HepG2 (cell line): Measurements from ENCODE around the gene CKAP5. TPM values are rescaled to one million over a fixed set of nuclear protein-coding genes. Genes with fewer than 3 reads are reported as not detected.

Experiments used
- ARNTL ChIP-seq: sonication (generic); formaldehyde crosslinking; IDR thresholded peaks from 2 replicates; pipeline ENCODE4 v1.4.0; 2020; ENCODE audit warnings: mild to moderate bottlenecking, missing genetic modification reagents
- CBX1 ChIP-seq: IDR thresholded peaks from one replicate; pipeline ENCODE4 v1.6.1; 2016; ENCODE audit warnings: antibody characterized with exemption, low read depth
- DNMT3B ChIP-seq: conservative IDR thresholded peaks from 2 replicates; pipeline ENCODE4 v1.6.1; 2016; ENCODE audit warnings: missing biosample characterization, control low read depth
- ERF ChIP-seq: IDR thresholded peaks from 2 replicates; pipeline ENCODE4 v1.6.1; 2018; ENCODE audit warnings: missing biosample characterization, missing genetic modification reagents
- GABPB1 ChIP-seq: IDR thresholded peaks from 2 replicates; pipeline ENCODE4 v1.6.1; 2016; ENCODE audit warnings: mild to moderate bottlenecking, missing genetic modification reagents, moderate library complexity, missing compliant biosample characterization
- MAZ ChIP-seq, 2 experiments: sonication (generic) in 1 of 2; formaldehyde crosslinking in 1 of 2; IDR thresholded peaks; 2 replicates each; pipeline versions ENCODE4 v1.5.0 to v1.6.1; 2012 to 2020; ENCODE audit warnings: low read depth in 2 of 2, mild to moderate bottlenecking in 2 of 2, borderline replicate concordance in 1 of 2, improper control_type of control experiment in 1 of 2, low read length in 1 of 2, missing genetic modification reagents in 1 of 2, moderate library complexity in 1 of 2
- MTF2 ChIP-seq: sonication (generic); formaldehyde crosslinking; IDR thresholded peaks from 2 replicates; pipeline ENCODE4 v1.5.0; 2020; ENCODE audit warnings: missing genetic modification reagents, borderline replicate concordance
- NFRKB ChIP-seq: fragments of 450-650 bp; IDR thresholded peaks from 2 replicates; pipeline ENCODE4 v1.6.1; 2017
- RELA ChIP-seq: sonication (generic); formaldehyde crosslinking; IDR thresholded peaks from 2 replicates; pipeline ENCODE4 v1.4.0; 2020; ENCODE audit warnings: missing genetic modification reagents
- ZBTB7B ChIP-seq: sonication (generic); formaldehyde crosslinking; IDR thresholded peaks from 2 replicates; pipeline ENCODE4 v1.4.0; 2020; ENCODE audit warnings: missing genetic modification reagents
- ZFP36L1 ChIP-seq: sonication (generic); formaldehyde crosslinking; IDR thresholded peaks from 2 replicates; pipeline ENCODE4 v1.8.0; 2022; ENCODE audit warnings: mild to moderate bottlenecking, missing genetic modification reagents, moderate library complexity
- ZNF207 ChIP-seq: fragments of 450-650 bp; IDR thresholded peaks from 2 replicates; pipeline ENCODE4 v1.6.1; 2016; ENCODE audit warnings: antibody characterized with exemption, borderline replicate concordance
- ZNF234 ChIP-seq: sonication (generic); formaldehyde crosslinking; conservative IDR thresholded peaks from 2 replicates; pipeline ENCODE4 v1.5.1; 2020; ENCODE audit warnings: mild to moderate bottlenecking, missing genetic modification reagents
- ZNF326 ChIP-seq: sonication (generic); formaldehyde crosslinking; IDR thresholded peaks from 2 replicates; pipeline ENCODE4 v1.4.0; 2020; ENCODE audit warnings: missing genetic modification reagents, borderline replicate concordance
- ZNF547 ChIP-seq: sonication (generic); formaldehyde crosslinking; IDR thresholded peaks from 2 replicates; pipeline ENCODE4 v1.5.1; 2020; ENCODE audit warnings: mild to moderate bottlenecking, missing genetic modification reagents
- ZNF670 ChIP-seq: sonication (generic); formaldehyde crosslinking; IDR thresholded peaks from 2 replicates; pipeline ENCODE4 v1.8.0; 2022; ENCODE audit warnings: mild to moderate bottlenecking, missing genetic modification reagents, borderline replicate concordance
- polyA plus RNA-seq, 8 experiments: library from polyadenylated mRNA; depleted of rRNA in 3 of 8; stranded (reverse) in 7 of 8; unstranded in 1 of 8; fragments of >200 nt; fragmentation: Illumina TruSeq in 4 of 8; extraction: Trizol in 4 of 8; gene quantifications; 2 replicates each; pipeline versions ENCODE4 v1.2.1 to v1.2.3, GENCODE V29; 2011 to 2016; ENCODE audit warnings: low read depth in 4 of 8, missing spikeins in 1 of 8, mixed read lengths in 1 of 8; ENCODE audit not compliant: insufficient read depth in 1 of 8
- total RNA-seq, 5 experiments: library from RNA; depleted of rRNA; stranded (reverse); fragments of >200 nt; fragmentation: Illumina TruSeq; extraction: Trizol; gene quantifications; 2 replicates each; pipeline ENCODE4 v1.2.3, GENCODE V29; 2016; ENCODE audit warnings: low read depth in 1 of 5
- TF ChIP-seq, protein P1 (sequence below), 2 experiments: sonication (generic) in 1 of 2; formaldehyde crosslinking in 1 of 2; IDR thresholded peaks; 2 replicates each; pipeline versions ENCODE4 v1.5.1 to v1.6.1; 2011 to 2020; ENCODE audit warnings: borderline replicate concordance in 1 of 2, low read depth in 1 of 2, low read length in 1 of 2, mild to moderate bottlenecking in 1 of 2, missing genetic modification reagents in 1 of 2, moderate library complexity in 1 of 2
- TF ChIP-seq, protein P2 (sequence below): sonication (generic); formaldehyde crosslinking; IDR thresholded peaks from 2 replicates; pipeline ENCODE4 v1.5.1; 2020; ENCODE audit warnings: mild to moderate bottlenecking, missing genetic modification reagents, moderate library complexity
- TF ChIP-seq, protein P3 (sequence below): sonication (generic); formaldehyde crosslinking; IDR thresholded peaks from 2 replicates; pipeline ENCODE4 v1.5.0; 2020; ENCODE audit warnings: missing genetic modification reagents
- TF ChIP-seq, protein P4 (sequence below): sonication (generic); formaldehyde crosslinking; IDR thresholded peaks from 2 replicates; pipeline ENCODE4 v1.5.0; 2020; ENCODE audit warnings: missing genetic modification reagents

Gene CKAP5
- total and polyA plus RNA-seq, 2 of the 13 experiments (the other 11 are each of a cell fraction or from before 2014, with no cell fraction given) = 79.2 to 103 TPM

DNA sequence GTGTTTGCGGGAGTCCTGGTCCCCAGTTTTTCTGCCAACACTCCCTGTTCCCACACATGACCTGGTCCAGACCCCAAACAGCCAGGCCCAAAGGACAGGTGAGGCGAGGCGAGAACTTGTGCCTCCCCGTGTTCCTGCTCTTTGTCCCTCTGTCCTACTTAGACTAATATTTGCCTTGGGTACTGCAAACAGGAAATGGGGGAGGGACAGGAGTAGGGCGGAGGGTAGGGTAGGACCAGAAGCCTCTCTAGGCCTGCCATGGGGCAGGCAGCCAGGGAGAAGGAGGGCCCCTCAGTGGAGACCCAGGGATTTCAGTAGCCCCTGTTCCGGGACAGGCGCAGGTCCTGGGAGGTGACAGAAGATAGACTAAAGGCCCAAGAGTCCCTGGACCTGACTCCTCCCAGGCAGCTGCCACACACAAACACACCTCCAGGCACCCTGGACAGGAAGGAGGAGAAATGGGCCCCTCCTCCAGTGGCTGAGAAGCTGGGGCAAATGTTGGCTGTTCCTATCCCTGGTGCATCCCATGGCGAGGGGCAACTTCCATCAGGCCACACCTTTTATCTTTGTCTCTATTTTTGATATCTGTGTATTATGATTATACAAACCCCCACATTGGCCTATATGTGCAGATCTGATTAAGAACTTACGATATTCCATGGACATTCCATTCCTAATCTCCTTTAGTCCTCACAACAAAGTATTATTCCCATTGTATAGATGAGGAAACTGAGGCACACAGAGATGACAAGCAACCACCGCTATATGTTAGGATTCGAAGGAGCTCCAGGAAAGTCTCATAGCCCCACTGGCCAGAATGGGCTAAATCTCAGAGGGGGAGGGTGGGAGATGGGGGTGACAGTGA, 127.7 kb downstream of the CKAP5 start (continued):
- TF ChIP-seq, protein P1, sequence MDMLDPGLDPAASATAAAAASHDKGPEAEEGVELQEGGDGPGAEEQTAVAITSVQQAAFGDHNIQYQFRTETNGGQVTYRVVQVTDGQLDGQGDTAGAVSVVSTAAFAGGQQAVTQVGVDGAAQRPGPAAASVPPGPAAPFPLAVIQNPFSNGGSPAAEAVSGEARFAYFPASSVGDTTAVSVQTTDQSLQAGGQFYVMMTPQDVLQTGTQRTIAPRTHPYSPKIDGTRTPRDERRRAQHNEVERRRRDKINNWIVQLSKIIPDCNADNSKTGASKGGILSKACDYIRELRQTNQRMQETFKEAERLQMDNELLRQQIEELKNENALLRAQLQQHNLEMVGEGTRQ (IDR thresholded peaks at IDR 0.05; ENCODE audit: low read depth, low read length) = no peak
- TF ChIP-seq, protein P1 (CRISPR knock-in tag; IDR thresholded peaks at IDR 0.05; ENCODE audit: borderline replicate concordance) = peak; percentile 47; the same call in 1 of the 2 replicates
- TF ChIP-seq, protein P2, sequence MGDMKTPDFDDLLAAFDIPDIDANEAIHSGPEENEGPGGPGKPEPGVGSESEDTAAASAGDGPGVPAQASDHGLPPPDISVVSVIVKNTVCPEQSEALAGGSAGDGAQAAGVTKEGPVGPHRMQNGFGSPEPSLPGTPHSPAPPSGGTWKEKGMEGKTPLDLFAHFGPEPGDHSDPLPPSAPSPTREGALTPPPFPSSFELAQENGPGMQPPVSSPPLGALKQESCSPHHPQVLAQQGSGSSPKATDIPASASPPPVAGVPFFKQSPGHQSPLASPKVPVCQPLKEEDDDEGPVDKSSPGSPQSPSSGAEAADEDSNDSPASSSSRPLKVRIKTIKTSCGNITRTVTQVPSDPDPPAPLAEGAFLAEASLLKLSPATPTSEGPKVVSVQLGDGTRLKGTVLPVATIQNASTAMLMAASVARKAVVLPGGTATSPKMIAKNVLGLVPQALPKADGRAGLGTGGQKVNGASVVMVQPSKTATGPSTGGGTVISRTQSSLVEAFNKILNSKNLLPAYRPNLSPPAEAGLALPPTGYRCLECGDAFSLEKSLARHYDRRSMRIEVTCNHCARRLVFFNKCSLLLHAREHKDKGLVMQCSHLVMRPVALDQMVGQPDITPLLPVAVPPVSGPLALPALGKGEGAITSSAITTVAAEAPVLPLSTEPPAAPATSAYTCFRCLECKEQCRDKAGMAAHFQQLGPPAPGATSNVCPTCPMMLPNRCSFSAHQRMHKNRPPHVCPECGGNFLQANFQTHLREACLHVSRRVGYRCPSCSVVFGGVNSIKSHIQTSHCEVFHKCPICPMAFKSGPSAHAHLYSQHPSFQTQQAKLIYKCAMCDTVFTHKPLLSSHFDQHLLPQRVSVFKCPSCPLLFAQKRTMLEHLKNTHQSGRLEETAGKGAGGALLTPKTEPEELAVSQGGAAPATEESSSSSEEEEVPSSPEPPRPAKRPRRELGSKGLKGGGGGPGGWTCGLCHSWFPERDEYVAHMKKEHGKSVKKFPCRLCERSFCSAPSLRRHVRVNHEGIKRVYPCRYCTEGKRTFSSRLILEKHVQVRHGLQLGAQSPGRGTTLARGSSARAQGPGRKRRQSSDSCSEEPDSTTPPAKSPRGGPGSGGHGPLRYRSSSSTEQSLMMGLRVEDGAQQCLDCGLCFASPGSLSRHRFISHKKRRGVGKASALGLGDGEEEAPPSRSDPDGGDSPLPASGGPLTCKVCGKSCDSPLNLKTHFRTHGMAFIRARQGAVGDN (CRISPR knock-in tag) = peak; percentile 86
- TF ChIP-seq ZNF234 = no peak
- TF ChIP-seq MTF2 (CRISPR knock-in tag) = peak; percentile 50; the same call in 1 of the 2 replicates
- TF ChIP-seq, protein P3, sequence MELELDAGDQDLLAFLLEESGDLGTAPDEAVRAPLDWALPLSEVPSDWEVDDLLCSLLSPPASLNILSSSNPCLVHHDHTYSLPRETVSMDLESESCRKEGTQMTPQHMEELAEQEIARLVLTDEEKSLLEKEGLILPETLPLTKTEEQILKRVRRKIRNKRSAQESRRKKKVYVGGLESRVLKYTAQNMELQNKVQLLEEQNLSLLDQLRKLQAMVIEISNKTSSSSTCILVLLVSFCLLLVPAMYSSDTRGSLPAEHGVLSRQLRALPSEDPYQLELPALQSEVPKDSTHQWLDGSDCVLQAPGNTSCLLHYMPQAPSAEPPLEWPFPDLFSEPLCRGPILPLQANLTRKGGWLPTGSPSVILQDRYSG = no peak
- TF ChIP-seq ZNF326 (CRISPR knock-in tag) = no peak
- TF ChIP-seq ZNF547 (CRISPR knock-in tag) = 0 out of 2 replicates have a peak, but pooled peaks have one; percentile 36
- peak; percentile 32 for TF ChIP-seq CBX1
- no peak for TF ChIP-seq ZNF207
- peak; percentile 79; the same call in 1 of the 2 replicates for TF ChIP-seq MAZ (IDR thresholded peaks at IDR 0.05; ENCODE audit: borderline replicate concordance, low read depth, low read length)
- TF ChIP-seq MAZ (CRISPR knock-in tag; IDR thresholded peaks at IDR 0.05; ENCODE audit: low read depth) = peak; percentile 92
- peak; percentile 36 for TF ChIP-seq ZNF670
- TF ChIP-seq, protein P4, sequence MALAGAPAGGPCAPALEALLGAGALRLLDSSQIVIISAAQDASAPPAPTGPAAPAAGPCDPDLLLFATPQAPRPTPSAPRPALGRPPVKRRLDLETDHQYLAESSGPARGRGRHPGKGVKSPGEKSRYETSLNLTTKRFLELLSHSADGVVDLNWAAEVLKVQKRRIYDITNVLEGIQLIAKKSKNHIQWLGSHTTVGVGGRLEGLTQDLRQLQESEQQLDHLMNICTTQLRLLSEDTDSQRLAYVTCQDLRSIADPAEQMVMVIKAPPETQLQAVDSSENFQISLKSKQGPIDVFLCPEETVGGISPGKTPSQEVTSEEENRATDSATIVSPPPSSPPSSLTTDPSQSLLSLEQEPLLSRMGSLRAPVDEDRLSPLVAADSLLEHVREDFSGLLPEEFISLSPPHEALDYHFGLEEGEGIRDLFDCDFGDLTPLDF (CRISPR knock-in tag) = peak; percentile 21; the same call in 1 of the 2 replicates
- peak; percentile 23; the same call in 1 of the 2 replicates for TF ChIP-seq DNMT3B (CRISPR knock-in tag)
- peak; percentile 90; the same call in 1 of the 2 replicates for TF ChIP-seq ZBTB7B (CRISPR knock-in tag)
- TF ChIP-seq ARNTL (CRISPR knock-in tag) = peak; percentile 92
- TF ChIP-seq ERF (CRISPR knock-in tag) = peak; percentile 97
- TF ChIP-seq NFRKB = no peak
- TF ChIP-seq ZFP36L1 (CRISPR knock-in tag) = peak; percentile 94
- TF ChIP-seq GABPB1 = peak; percentile 84
- TF ChIP-seq RELA = 0 out of 2 replicates have a peak, but pooled peaks have one; percentile 71
